Panc1 (cell line): ENCODE data around the gene RAB3D. TPM values are rescaled to one million over a fixed set of nuclear protein-coding genes. Genes with fewer than 3 reads are reported as not detected.

ENCODE experiments used
- ATAC-seq: fragments of 200-7000 bp; cut with Tn5 transposase; 2 replicates; pipeline ENCODE4 v1.9.1; 2020; ENCODE audit warnings: mild to moderate bottlenecking, moderate library complexity
- BruUV-seq: library from RNA; stranded (reverse); fragments of 400-500 nt; replicated peaks from 2 replicates; lab custom pipeline; 2021; lab: Mats Ljungman, UMichigan
- CTCF ChIA-PET: fragments of 300-600 bp; sonication (Branson Sonifier 250); formaldehyde crosslinking; loops from one replicate; lab custom pipeline; 2022; ENCODE audit warnings: antibody characterized with exemption; lab: Charles Lee
- POLR2A ChIA-PET: fragments of 300-600 bp; sonication (Branson Sonifier 250); formaldehyde crosslinking; loops from one replicate; lab custom pipeline; 2022; ENCODE audit warnings: antibody characterized with exemption; lab: Charles Lee
- DNase-seq: peaks from one replicate; pipeline ENCODE4 v3.0.0-alpha.2; 2010; ENCODE audit warnings: low read depth, low spot score
- H3K27ac ChIP-seq: 2 replicates; pipeline ENCODE4 v1.5.1; 2011; ENCODE audit warnings: mild to moderate bottlenecking, low read length, inconsistent platforms
- H3K27me3 ChIP-seq: fragments of 200-500 bp; sonication (Bioruptor generic); 2 replicates; pipeline ENCODE4 v1.6.0; 2014; ENCODE audit warnings: low read length, inconsistent platforms; ENCODE audit not compliant: control insufficient read depth, insufficient read depth
- H3K36me3 ChIP-seq: fragments of 200-500 bp; sonication (Bioruptor generic); 2 replicates; pipeline ENCODE4 v1.5.1; 2014; ENCODE audit warnings: inconsistent platforms, mild to moderate bottlenecking, low read length, moderate library complexity; ENCODE audit not compliant: control insufficient read depth, insufficient read depth
- H3K4me1 ChIP-seq: 2 replicates; pipeline ENCODE4 v1.5.1; 2011; ENCODE audit warnings: inconsistent platforms, mild to moderate bottlenecking, low read length, moderate library complexity; ENCODE audit not compliant: control insufficient read depth, insufficient read depth
- H3K4me3 ChIP-seq, 2 experiments: 2 replicates each; pipeline ENCODE4 v1.5.1; 2011 to 2012; ENCODE audit warnings: low read depth in 2 of 2, low read length in 2 of 2, mild to moderate bottlenecking in 2 of 2, inconsistent platforms in 1 of 2, moderate library complexity in 1 of 2
- H3K9me3 ChIP-seq: fragments of 200-500 bp; sonication (Bioruptor generic); 2 replicates; pipeline ENCODE4 v1.5.1; 2014; ENCODE audit warnings: low read depth, mild to moderate bottlenecking, inconsistent platforms, low read length, moderate library complexity; ENCODE audit not compliant: control insufficient read depth, insufficient read depth
- POLR2AphosphoS5 ChIP-seq: IDR thresholded peaks from 2 replicates; pipeline ENCODE4 v1.6.1; 2012; ENCODE audit warnings: mild to moderate bottlenecking, low read depth, low read length, moderate library complexity
- SIN3A ChIP-seq: IDR thresholded peaks from 2 replicates; pipeline ENCODE4 v1.6.1; 2012; ENCODE audit warnings: low read depth, mild to moderate bottlenecking, low read length, moderate library complexity, borderline replicate concordance; ENCODE audit not compliant: insufficient read depth
- TCF7L2 ChIP-seq: IDR thresholded peaks from 2 replicates; pipeline ENCODE4 v1.6.1; 2011; ENCODE audit warnings: mild to moderate bottlenecking, low read depth, low read length, inconsistent platforms
- in situ Hi-C: cut with HindIII; loops from 2 replicates; pipeline ENCODE4 v1.10.0; 2016; ENCODE audit warnings: low sequenced_read_pairs, low pct_unique_long_range_greater_than_20kb
- intact Hi-C: fragments of 100-400 bp; cut with micrococcal nuclease; formaldehyde crosslinking; loops from one replicate; pipeline ENCODE4 v1.10.0; 2022; ENCODE audit not compliant: unreplicated experiment
- total RNA-seq: library from RNA; stranded (reverse); gene quantifications from one replicate; pipeline ENCODE4 v1.2.1, GENCODE V29; 2021; ENCODE audit not compliant: unreplicated experiment
- TF ChIP-seq, protein P1 (sequence below), 2 experiments: IDR thresholded peaks; 2 replicates each; pipeline ENCODE4 v1.6.1; 2011 to 2012; ENCODE audit warnings: low read depth in 2 of 2, control low read depth in 1 of 2, low read length in 1 of 2, mild to moderate bottlenecking in 1 of 2, moderate library complexity in 1 of 2; ENCODE audit not compliant: insufficient read depth in 1 of 2
- TF ChIP-seq, protein P2 (sequence below): fragments of 450-650 bp; IDR thresholded peaks from 2 replicates; pipeline ENCODE4 v1.5.1; 2017; ENCODE audit warnings: mild to moderate bottlenecking

The RAB3D gene
- total RNA-seq, 1 experiment from 2014 or later = 46.6 TPM

DNA sequence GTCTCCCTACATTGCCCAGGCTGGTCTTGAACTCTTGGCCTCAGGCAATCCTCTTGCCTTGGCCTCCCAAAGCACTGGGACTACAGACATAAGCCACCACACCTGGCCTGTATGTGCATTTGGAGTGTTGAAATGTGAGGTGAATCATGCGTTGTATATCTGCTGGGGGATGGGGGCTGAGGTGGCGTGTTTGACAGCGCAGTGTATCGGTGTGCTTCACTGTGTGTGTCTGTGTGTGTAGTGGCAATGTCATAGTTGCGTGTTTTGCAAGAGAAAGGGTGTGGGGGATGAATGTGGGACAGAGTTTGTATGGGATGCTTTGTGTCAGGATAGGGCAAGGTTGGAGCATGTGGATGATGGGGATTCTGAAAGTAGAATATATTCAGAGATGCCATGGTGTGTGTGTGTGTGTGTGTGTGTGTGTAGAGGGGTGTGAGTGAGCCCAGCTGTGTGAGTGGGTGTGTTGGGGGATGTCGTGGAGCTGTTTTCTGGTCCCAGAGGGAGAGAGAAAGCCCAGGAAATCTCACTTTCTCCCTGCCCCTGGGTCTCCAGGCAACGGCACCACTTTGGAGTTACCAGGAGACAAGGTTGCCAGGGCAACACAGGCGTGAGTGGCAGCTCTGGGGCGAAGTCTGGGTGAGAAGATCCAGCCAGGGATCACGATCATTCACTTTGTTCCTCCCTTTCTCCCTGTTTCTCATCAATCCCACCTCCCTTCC is 33.9 kb upstream of the RAB3D start:
- TF ChIP-seq, protein P1, sequence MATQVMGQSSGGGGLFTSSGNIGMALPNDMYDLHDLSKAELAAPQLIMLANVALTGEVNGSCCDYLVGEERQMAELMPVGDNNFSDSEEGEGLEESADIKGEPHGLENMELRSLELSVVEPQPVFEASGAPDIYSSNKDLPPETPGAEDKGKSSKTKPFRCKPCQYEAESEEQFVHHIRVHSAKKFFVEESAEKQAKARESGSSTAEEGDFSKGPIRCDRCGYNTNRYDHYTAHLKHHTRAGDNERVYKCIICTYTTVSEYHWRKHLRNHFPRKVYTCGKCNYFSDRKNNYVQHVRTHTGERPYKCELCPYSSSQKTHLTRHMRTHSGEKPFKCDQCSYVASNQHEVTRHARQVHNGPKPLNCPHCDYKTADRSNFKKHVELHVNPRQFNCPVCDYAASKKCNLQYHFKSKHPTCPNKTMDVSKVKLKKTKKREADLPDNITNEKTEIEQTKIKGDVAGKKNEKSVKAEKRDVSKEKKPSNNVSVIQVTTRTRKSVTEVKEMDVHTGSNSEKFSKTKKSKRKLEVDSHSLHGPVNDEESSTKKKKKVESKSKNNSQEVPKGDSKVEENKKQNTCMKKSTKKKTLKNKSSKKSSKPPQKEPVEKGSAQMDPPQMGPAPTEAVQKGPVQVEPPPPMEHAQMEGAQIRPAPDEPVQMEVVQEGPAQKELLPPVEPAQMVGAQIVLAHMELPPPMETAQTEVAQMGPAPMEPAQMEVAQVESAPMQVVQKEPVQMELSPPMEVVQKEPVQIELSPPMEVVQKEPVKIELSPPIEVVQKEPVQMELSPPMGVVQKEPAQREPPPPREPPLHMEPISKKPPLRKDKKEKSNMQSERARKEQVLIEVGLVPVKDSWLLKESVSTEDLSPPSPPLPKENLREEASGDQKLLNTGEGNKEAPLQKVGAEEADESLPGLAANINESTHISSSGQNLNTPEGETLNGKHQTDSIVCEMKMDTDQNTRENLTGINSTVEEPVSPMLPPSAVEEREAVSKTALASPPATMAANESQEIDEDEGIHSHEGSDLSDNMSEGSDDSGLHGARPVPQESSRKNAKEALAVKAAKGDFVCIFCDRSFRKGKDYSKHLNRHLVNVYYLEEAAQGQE (IDR thresholded peaks at IDR 0.05; ENCODE audit: insufficient read depth in 1 of 2, low read depth in 2 of 2, low read length in 1 of 2) = no peak
- TF ChIP-seq POLR2AphosphoS5 = no peak
- TF ChIP-seq, protein P2, sequence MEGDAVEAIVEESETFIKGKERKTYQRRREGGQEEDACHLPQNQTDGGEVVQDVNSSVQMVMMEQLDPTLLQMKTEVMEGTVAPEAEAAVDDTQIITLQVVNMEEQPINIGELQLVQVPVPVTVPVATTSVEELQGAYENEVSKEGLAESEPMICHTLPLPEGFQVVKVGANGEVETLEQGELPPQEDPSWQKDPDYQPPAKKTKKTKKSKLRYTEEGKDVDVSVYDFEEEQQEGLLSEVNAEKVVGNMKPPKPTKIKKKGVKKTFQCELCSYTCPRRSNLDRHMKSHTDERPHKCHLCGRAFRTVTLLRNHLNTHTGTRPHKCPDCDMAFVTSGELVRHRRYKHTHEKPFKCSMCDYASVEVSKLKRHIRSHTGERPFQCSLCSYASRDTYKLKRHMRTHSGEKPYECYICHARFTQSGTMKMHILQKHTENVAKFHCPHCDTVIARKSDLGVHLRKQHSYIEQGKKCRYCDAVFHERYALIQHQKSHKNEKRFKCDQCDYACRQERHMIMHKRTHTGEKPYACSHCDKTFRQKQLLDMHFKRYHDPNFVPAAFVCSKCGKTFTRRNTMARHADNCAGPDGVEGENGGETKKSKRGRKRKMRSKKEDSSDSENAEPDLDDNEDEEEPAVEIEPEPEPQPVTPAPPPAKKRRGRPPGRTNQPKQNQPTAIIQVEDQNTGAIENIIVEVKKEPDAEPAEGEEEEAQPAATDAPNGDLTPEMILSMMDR = no peak
- no peak for TF ChIP-seq SIN3A
- TF ChIP-seq TCF7L2 = no peak
- ATAC-seq (no peak), DNase-seq (no peak)
- Histone ChIP-seq H3K36me3 (no peaks in the 10 kb centered on the region), H3K27ac (peak overlapping the region; percentile 88; the same call in 1 of the 2 replicates), H3K27me3 (no peaks in the 10 kb centered on the region), H3K4me3 (peak overlapping the region in 1 of 2 experiments; percentile 68; a peak in 2 of 4 replicates), H3K9me3 (no peaks in the 10 kb centered on the region), H3K4me1 (peaks cover 22% of the 10 kb centered on the region)
- ChIA-PET CTCF (no interaction called here), POLR2A (no interaction called here)
- BruUV-seq = no TSS peak
- in situ Hi-C loops = no loop called here
- intact Hi-C loops = no loop called here

DNA sequence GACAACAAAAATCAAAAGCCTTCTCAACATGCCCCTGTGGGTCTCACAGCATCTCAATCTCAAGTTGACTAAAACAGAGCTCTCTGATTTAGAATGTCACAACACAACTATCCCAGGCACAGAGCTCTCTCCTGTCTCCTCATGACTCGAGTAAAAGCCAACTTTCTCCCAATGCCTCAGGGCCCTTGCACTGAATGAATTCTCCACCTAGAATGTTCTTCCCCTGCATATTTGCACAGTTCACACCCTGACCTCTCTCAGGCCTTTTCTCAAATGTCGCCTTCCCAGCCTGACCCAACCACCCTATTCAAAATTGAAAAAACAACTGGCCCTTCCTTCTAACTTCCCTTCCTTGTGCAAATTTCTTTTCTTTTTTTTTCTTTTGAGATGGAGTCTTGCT is 31.3 kb upstream of the RAB3D start:
- Histone ChIP-seq H3K27me3 (no peaks in the 10 kb centered on the region), H3K27ac (no peak overlapping the region), H3K4me3 (no peak overlapping the region), H3K36me3 (no peaks in the 10 kb centered on the region), H3K4me1 (peaks cover 7% of the 10 kb centered on the region), H3K9me3 (no peaks in the 10 kb centered on the region)
- ATAC-seq = no peak
- ChIA-PET POLR2A (no interaction called here), CTCF (interaction anchor here (0.6 kb wide), 1 partner anchor 11 kb away, joined by 3 read pairs; no protein-coding TSS in a partner anchor)
- intact Hi-C loops (no loop called here), in situ Hi-C loops (no loop called here)
- no TSS peak for BruUV-seq
- TF ChIP-seq, protein P2 = no peak
- TF ChIP-seq POLR2AphosphoS5 = no peak
- TF ChIP-seq TCF7L2 = no peak
- no peak for TF ChIP-seq SIN3A
- TF ChIP-seq, protein P1 (IDR thresholded peaks at IDR 0.05; ENCODE audit: insufficient read depth in 1 of 2, low read depth in 2 of 2, low read length in 1 of 2) = no peak
- DNase-seq = no peak
